HG02759 (cell line): Measurements from ENCODE around the gene ALPP.
"Not testable (repeated sequence)": the region's sequence is repeated elsewhere in the genome, so short reads cannot be mapped to it uniquely, and the experiment has no call there.

Source experiments
- ATAC-seq: cut with Tn5 transposase; IDR thresholded peaks from one replicate; pipeline ENCODE4 v1.9.1; 2021; ENCODE audit warnings: mild to moderate bottlenecking, moderate library complexity; ENCODE audit not compliant: unreplicated experiment

Gene ALPP

GRCh38 chr2:232363064-232363783 lies 15.3 kb upstream of the ALPP start:
- not testable (repeated sequence) for ATAC-seq

GRCh38 chr2:232363784-232364615 lies 14.6 kb upstream of the ALPP start:
- no peak for ATAC-seq

- not testable (repeated sequence) for ATAC-seq
Observed at GRCh38 chr2:232364806-232365594, 13.6 kb upstream of the ALPP start.

DNA sequence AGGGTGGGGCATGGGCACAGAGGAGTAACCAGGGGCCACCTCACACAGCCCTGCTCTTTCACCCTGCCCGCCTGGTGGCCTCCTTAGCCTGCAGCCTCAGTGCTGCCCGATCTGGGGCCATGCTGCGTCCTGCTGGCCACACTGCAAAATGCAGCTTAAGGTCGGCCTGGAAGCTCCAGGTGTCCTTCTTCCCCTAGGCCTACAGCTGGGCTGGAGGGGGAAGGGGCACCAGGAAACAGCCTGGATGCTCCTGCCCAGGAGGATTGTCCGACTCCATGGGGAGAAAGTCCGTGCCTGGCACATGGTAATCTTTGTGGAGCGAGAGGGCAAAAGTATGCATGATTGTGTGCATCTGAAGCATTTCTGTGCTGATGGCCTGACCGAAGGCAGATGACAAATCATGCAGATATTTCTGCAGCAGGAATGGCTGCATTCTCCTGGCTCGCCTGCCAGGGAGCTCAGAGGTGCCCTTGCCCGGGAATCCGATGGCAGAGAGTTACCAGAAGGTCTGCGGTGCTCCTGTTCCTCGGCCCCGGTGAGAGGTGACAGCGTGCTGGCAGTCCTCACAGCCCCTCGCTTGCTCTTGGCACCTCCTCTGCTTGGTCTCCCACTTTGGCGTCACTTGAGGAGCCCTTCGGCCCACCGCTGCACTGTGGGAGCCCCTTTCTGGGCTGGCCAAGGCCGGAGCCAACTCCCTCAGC lies 12.8 kb upstream of the ALPP start:
- ATAC-seq: peak; percentile 54

DNA sequence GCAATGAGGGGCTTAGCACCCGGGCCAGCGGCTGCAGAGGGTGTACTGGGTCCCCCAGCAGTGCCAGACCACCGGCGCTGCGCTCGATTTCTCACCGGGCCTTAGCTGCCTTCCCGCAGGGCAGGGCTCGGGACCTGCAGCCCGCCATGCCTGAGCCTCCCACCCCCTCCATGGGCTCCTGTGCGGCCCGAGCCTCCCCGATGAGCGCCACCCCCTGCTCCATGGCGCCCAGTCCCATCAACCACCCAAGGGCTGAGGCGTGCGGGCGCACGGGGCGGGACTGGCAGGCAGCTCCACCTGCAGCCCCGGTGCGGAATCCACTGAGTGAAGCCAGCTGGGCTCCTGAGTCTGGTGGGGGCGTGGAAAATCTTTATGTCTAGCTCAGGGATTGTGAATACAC lies 12.1 kb upstream of the ALPP start:
- not testable (repeated sequence) for ATAC-seq

GRCh38 chr2:232367016-232367415 lies 11.5 kb upstream of the ALPP start:
- ATAC-seq: no peak

DNA sequence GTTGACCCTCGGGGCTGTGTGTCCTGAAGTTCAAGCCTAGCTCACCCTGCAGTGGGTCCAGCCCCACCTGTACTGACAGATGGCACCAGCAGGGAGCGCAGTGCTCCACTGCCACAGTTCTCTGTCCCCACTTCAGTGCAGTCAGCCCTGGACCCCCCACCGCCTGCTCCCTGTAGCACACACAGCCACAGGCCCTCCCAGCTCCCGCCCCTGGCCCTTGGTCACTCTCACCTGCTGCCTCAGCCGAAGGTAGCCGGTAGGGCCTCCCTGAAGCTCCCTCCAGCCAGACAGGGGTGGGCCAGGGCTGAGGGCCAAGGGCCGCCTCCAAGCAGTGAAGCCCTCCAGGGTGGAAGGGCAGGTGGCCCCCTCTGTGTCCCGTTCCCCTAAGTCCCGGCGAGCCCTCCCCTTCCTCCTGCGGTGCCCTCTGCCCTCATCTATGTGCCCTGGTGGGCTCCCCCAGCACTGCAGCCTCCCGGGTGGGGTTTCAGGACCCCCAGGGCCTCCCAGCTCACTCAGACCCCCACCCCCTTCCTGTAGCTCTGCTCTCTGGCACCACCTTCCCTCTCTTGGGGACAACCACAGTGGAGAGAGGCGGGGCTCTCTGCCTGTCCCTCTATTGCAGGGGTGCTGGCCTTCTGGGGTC lies 10.8 kb upstream of the ALPP start:
- ATAC-seq: no peak

DNA sequence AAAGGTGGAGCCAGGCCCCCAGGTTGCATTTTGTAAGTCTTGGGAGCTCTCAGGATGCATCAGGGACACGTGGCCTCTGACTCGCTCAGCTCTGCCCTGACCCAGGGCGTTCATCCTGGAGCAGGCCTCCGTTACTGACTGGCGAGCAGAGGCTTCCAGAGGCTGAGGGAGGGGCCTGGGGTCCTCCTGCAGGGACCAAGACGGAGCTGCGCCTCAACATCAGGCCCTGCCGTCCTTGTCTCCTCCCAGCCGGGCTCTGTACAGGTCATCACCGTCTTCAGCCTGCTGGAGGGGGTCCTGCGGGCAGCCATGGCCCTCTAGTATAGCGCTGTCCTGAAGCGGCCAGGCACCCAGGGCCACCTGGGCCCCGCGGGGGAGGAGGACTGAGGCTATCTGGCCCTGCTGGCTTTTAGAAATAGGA lies 10.2 kb upstream of the ALPP start:
- no peak for ATAC-seq

GRCh38 chr2:232369126-232369951 lies 9.2 kb upstream of the ALPP start:
- no peak for ATAC-seq

- ATAC-seq: not testable (repeated sequence)
Observed at GRCh38 chr2:232370007-232370406, 8.5 kb upstream of the ALPP start.

DNA sequence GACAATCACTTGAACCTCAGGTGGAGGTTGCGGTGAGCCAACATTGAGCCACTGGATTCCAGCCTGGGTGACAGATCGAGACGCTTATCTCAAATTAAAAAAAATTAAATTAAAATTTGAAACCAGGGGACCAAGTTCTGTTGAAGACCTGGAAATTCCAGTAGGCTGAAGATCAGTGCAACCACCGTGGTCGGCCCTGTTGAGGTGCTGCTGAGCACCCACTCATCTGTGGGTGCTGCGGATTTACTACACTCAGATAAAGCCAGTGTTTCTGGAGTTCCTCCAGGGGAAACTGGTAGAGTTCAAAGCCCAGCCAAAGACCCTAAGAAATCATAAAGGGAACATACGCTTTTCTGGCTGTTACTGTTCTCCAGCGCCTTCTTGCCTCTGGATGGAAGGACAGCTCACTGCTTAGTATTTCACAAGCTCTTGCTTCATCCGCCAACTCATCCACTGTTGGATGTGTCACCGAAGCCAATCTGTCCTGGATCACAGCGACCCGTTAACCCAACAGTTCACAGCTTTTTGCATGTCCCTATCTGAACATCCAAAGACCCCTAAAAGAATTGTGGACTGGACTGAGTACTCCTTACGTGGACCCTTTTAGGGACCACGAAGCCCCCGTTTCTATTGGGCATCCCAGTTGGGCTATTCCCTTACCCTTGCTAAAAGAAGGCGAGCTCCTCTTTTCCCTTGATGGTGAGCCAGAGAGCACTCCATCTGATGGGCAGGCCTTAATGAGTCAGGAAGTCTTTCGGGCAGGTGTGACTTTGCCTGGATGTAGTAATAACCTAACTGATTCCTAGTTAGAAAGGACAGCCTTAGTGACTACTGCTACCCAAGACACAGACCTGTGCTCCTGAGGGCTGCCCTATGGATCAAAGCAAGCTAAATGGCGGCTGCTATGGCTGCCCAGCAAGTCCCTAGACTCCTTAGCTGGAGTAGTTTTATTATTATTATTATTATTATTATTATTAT lies 6.0 kb upstream of the ALPP start:
- ATAC-seq: no peak

DNA sequence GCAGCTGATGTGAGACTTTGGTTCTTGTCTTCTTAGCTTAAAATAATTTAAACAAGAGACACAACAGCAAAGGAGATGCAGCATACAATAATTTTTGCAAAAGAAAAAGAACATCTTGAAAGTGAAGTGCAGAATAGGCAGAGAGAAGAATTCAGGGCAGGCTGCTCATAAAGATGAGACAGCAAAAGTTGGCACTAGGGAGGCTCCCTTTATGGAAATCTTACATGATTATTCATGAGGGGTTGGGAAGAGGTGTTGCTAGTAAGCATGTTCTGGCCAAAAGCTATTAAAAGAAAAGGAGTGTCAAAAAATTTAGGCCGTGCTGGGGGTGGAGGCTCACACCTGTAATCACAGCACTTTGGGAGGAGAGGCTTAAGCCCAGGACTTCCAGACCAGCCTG lies 4.2 kb upstream of the ALPP start:
- ATAC-seq: no peak

DNA sequence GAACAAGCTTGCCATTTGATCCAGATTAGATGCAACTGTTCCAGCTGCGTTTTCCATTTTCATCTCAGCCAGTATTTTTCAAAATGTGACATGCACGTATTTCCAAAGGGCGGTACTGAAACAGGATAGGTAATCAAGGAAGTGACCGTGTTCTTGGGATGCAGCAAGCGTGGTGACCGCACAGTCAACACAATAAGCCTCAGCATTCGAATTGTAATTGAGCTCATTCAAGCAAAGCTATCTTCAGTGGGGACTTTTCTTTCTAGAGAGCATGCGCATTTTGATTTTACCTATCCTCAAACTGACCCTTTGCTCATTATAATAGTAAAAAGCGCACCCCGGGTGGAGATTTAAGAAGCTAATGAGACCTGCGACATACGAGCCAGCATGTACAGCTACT lies 3.4 kb upstream of the ALPP start:
- no peak for ATAC-seq

- ATAC-seq: no peak
Observed at GRCh38 chr2:232376260-232376659, 2.3 kb upstream of the ALPP start.

DNA sequence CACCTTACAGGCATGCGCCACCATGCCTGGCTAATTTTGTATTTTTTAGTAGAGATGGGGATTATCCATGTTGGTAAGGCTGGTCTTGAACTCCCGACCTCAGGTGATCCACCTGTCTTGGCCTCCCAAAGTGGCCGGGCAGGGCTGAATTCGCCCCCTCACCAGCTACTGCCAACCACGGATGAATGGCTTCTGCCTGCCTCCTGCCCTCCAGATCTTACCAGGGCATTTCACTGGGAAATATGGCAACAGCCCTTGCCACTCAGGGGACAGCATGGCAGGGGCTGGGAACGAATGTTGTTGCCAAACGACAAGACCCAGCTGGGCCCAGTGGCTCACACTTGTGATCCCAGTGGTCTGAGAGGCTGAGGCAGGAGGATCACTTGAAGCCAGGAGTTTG lies 1.8 kb upstream of the ALPP start:
- no peak for ATAC-seq

DNA sequence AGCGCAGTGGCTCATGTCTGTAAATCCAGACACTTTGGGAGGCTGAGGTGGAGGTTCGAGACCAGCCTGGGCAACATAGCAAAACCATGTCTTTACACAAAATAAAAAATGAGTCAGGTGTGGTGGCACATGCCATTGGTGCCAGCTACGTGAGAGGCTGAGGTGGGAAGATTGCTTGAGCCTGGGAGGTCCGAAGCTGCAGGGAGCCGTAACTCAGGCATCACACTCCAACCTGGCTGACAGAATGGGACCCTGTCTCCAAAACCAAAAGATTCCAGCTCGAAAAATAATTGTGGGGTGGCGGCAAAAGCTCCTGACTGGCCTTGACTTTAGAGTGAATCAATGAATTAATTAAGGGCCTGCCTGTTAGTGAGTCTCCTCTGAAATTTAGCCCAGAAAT lies 1.2 kb upstream of the ALPP start:
- no peak for ATAC-seq

- no peak for ATAC-seq
Observed at GRCh38 chr2:232377841-232378734, 463 bp upstream of the ALPP start.
